GM12891 (cell line): ENCODE data around the gene SMAD2.
"Not testable (repeated sequence)": the region's sequence is repeated elsewhere in the genome, so short reads cannot be mapped to it uniquely, and the experiment has no call there.

Experiments
- DNase-seq: peaks from one replicate; pipeline ENCODE4 v3.0.0; 2011; ENCODE audit warnings: low spot score; ENCODE audit not compliant: insufficient read length
- FAIRE-seq: peaks from 2 replicates; lab custom pipeline; 2011; peaks lifted over from hg19 to GRCh38; lab: Jason Lieb, UNC
- PAX5 ChIP-seq: IDR thresholded peaks from 2 replicates; pipeline ENCODE4 v1.6.1; 2011; ENCODE audit warnings: low read length, moderate library complexity, mild to moderate bottlenecking; ENCODE audit not compliant: insufficient read depth, severe bottlenecking
- POLR2A ChIP-seq: IDR thresholded peaks from 2 replicates; pipeline ENCODE4 v1.6.1; 2011; ENCODE audit warnings: low read depth, low read length, control low read depth
- POLR2AphosphoS5 ChIP-seq: IDR thresholded peaks from 2 replicates; pipeline ENCODE4 v1.6.1; 2011; ENCODE audit warnings: low read depth, low read length, control low read depth
- POU2F2 ChIP-seq: IDR thresholded peaks from 2 replicates; pipeline ENCODE4 v1.6.1; 2011; ENCODE audit warnings: low read depth, mild to moderate bottlenecking, control low read depth, low read length, moderate library complexity
- SPI1 ChIP-seq: IDR thresholded peaks from 2 replicates; pipeline ENCODE4 v1.6.1; 2011; ENCODE audit warnings: low read depth, low read length, control low read depth
- TAF1 ChIP-seq: IDR thresholded peaks from 2 replicates; pipeline ENCODE4 v1.6.1; 2011; ENCODE audit warnings: low read depth, low read length, control low read depth

Gene SMAD2

DNA sequence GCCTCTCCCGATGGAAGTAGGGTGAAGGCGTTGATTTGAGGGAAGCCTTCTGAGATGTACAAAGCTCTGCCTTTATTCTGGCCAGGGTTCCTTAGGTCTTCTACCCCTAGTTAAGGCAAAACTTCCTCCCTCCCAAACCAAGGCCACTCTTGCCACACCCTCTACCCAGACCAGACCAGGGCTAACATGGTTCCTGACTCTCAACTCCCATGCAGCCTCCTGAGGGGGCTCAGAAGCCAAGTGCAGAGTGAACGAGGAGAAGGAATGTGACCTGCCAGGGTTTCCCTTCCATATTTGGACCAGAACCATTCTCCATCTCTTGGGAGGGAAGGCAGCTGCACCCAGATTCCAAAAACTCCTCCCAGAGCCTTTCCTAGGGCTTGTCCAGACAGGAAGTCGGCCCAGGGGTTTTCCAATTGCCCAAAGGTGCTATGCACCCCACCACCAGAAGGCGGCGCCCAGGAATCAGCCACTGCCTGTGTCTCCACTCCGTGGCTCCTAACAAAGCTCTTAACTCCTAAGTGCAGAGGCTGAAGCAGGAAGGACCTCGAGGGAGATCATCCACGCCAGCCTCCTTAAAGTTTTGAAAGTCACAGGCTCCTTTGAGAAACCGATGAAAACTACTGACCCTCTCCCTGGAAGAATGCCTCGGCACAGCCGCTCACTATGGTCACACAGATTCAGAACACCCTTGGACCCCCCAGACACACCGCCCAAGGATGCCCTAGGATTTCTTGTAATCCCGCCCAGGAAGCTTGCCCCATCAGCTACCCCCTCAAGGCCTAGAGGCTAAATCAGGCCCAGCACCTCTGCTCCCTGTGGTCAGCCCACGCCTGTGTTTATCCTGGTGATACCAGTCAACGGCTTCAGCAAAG is 157.8 kb downstream of the SMAD2 start:
- no peak for DNase-seq
- peak; percentile 57 for FAIRE-seq
- TF ChIP-seq PAX5, result no peak
- TF ChIP-seq POLR2A, result no peak
- no peak for TF ChIP-seq POLR2AphosphoS5
- no peak for TF ChIP-seq POU2F2
- peak; percentile 24; the same call in 1 of the 2 replicates for TF ChIP-seq SPI1

DNA sequence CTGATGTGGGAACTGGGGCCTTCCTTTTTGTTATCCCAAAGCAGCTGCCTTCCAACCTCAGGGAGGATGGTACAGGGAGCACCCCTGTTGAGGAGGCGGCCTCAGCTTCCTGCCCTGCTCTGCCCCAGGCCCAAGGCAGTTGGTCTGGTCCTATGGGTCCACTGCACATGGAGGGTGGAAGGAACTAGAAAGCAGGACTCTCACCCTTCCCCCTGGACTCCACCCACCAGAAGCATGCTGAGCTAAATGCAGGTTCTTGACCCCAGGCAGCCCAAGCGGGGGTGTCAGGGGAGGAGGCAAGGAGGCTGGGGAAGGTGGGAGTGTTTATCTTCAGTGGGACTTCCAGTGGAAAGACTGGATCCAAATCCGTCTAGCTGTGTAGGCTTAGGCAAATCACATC is 158.5 kb downstream of the SMAD2 start:
- TF ChIP-seq POLR2A (no peak), PAX5 (no peak), POU2F2 (no peak), TAF1 (no peak), SPI1 (no peak), POLR2AphosphoS5 (no peak)

GRCh38 chr18:47767699-47768098 is 162.8 kb downstream of the SMAD2 start:
- no peak for TF ChIP-seq POU2F2
- TF ChIP-seq PAX5, result no peak
- TF ChIP-seq SPI1, result no peak
- no peak for DNase-seq
- no peak for FAIRE-seq

More for the DNA sequence above, 158.5 kb downstream of the SMAD2 start:
- FAIRE-seq (no peak), DNase-seq (no peak)

- DNase-seq, FAIRE-seq: not testable (repeated sequence)
Observed at GRCh38 chr18:47767198-47767597, 163.3 kb downstream of the SMAD2 start.
